ENCODE data around the gene PDLIM1.

DNA sequence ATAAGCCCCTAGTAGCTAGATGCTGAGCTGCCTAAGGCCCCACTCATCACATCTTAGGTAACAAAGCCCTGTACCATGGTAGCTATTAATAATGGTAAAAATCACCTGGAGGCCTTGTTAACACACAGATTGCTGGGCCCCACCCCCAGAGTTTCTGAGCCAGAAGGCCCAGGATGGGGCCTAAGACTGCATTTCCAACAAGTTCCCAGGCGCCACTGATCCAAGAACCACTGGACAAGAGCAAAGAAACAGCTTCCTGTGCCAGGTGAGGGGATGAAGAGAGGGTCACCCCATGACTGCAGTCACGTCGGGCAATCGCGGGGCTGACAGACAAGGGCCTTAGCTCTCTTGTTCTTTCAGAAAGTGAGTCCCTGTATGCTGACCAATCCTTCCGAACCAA lies 50.0 kb downstream of the PDLIM1 start:
- TF ChIP-seq POLR2A (IDR thresholded peaks at IDR 0.05; ENCODE audit: low read length), result no peak
- TF ChIP-seq GATA1 (IDR thresholded peaks at IDR 0.05; ENCODE audit: low read depth, low read length), result no peak
